HCT116 (cell line): Measurements from ENCODE around the gene MSMP. TPM values are rescaled to one million over a fixed set of nuclear protein-coding genes. Genes with fewer than 3 reads are reported as not detected.
A peak's percentile ranks its signal among the peaks of the same experiment; 100 is the strongest.

Source experiments
- ATAC-seq: fragments of 200-7000 bp; cut with Tn5 transposase; 2 replicates; pipeline ENCODE4 v1.9.1; 2020; ENCODE audit warnings: mild to moderate bottlenecking, moderate library complexity
- BruUV-seq: library from RNA; stranded (reverse); fragments of 400-500 nt; replicated peaks from 2 replicates; lab custom pipeline; 2021; lab: Mats Ljungman, UMichigan
- CTCF ChIA-PET: fragments of 300-600 bp; sonication (Branson Sonifier 250); formaldehyde crosslinking; loops from one replicate; lab custom pipeline; 2021; ENCODE audit warnings: antibody characterized with exemption; lab: Charles Lee
- POLR2A ChIA-PET: fragments of 300-600, 350-600 bp; sonication (Branson Sonifier 250); formaldehyde crosslinking; loops from one replicate; lab custom pipeline; 2021; ENCODE audit warnings: antibody characterized with exemption; lab: Charles Lee
- RAD21 ChIA-PET, 2 experiments: fragments of 300-600 bp; sonication (Branson Sonifier 250); formaldehyde crosslinking; loops; one replicate each; lab custom pipeline; 2023; ENCODE audit warnings: low total read pairs in 2 of 2; ENCODE audit not compliant: uncharacterized antibody in 2 of 2, unreplicated experiment in 2 of 2, low non-redundant PET in 1 of 2; lab: Charles Lee
- DNase-seq: peaks from one replicate; pipeline ENCODE4 v3.0.0-alpha.2; 2010; ENCODE audit warnings: low read depth, low spot score
- H2AFZ ChIP-seq: fragments of 200-600 bp; shearing (Covaris generic), sonication (generic); 2 replicates; pipeline ENCODE4 v1.6.1; 2017; ENCODE audit warnings: low read depth, mixed run types, mixed read lengths, antibody characterized with exemption, low read length; ENCODE audit not compliant: poor library complexity, severe bottlenecking
- H3K27ac ChIP-seq: 2 replicates; pipeline ENCODE4 v1.5.1; 2012; ENCODE audit warnings: low read depth, low read length
- H3K27me3 ChIP-seq: fragments of 200-600 bp; sonication (generic); 2 replicates; pipeline ENCODE4 v1.6.1; 2016; ENCODE audit warnings: mixed run types, low read length, mixed read lengths; ENCODE audit not compliant: insufficient read depth
- H3K36me3 ChIP-seq, 2 experiments: fragments of 200-500 bp in 1 of 2; fragments of 200-600 bp in 1 of 2; sonication (Bioruptor generic) in 1 of 2; sonication (generic) in 1 of 2; 2 replicates each; pipeline versions ENCODE4 v1.5.1 to v1.6.1; 2014 to 2016; ENCODE audit warnings: low read length in 2 of 2, inconsistent platforms in 1 of 2, mixed read lengths in 1 of 2, mixed run types in 1 of 2; ENCODE audit not compliant: insufficient read depth in 2 of 2, control insufficient read depth in 1 of 2
- H3K4me1 ChIP-seq, 2 experiments: fragments of 200-600 bp in 1 of 2; sonication (generic) in 1 of 2; 2 replicates each; pipeline versions ENCODE4 v1.5.1 to v1.6.1; 2012 to 2017; ENCODE audit warnings: low read length in 2 of 2, inconsistent platforms in 1 of 2, mild to moderate bottlenecking in 1 of 2, mixed read lengths in 1 of 2, mixed run types in 1 of 2, moderate library complexity in 1 of 2; ENCODE audit not compliant: insufficient read depth in 2 of 2, control insufficient read depth in 1 of 2
- H3K4me2 ChIP-seq: fragments of 200-600 bp; sonication (generic); 2 replicates; pipeline ENCODE4 v1.6.1; 2017; ENCODE audit warnings: mixed run types, low read length, mixed read lengths
- H3K4me3 ChIP-seq, 2 experiments: fragments of 200-600 bp in 1 of 2; sonication (generic) in 1 of 2; replicated peaks in 1 of 2; 2 replicates each; pipeline ENCODE4 v1.5.1; 2011 to 2016; ENCODE audit warnings: low read length in 2 of 2, control low read depth in 1 of 2, low read depth in 1 of 2, mild to moderate bottlenecking in 1 of 2, mixed read lengths in 1 of 2, mixed run types in 1 of 2
- H3K79me2 ChIP-seq: fragments of 200-600 bp; sonication (generic); 2 replicates; pipeline ENCODE4 v1.6.1; 2017; ENCODE audit warnings: mild to moderate bottlenecking, mixed run types, low read length, moderate library complexity, mixed read lengths; ENCODE audit not compliant: insufficient read depth
- H3K9ac ChIP-seq: fragments of 200-600 bp; sonication (generic); 2 replicates; pipeline ENCODE4 v1.6.1; 2016; ENCODE audit warnings: low read length, mixed read lengths
- H3K9me2 ChIP-seq: fragments of 200-600 bp; sonication (generic), shearing (Covaris generic); 2 replicates; pipeline ENCODE4 v1.6.1; 2017; ENCODE audit warnings: mixed run types, mild to moderate bottlenecking, moderate library complexity; ENCODE audit not compliant: insufficient read depth
- H3K9me3 ChIP-seq, 2 experiments: fragments of 200-500 bp in 1 of 2; fragments of 200-600 bp in 1 of 2; sonication (Bioruptor generic) in 1 of 2; sonication (generic) in 1 of 2; 2 replicates each; pipeline ENCODE4 v1.6.1; 2014 to 2017; ENCODE audit warnings: low read length in 2 of 2, mixed read lengths in 2 of 2, inconsistent platforms in 1 of 2, low read depth in 1 of 2, mild to moderate bottlenecking in 1 of 2, mixed run types in 1 of 2, moderate library complexity in 1 of 2; ENCODE audit not compliant: control insufficient read depth in 1 of 2, insufficient read depth in 1 of 2
- H4K20me1 ChIP-seq: fragments of 200-600 bp; sonication (generic), shearing (Covaris generic); 2 replicates; pipeline ENCODE4 v1.6.1; 2017; ENCODE audit warnings: mixed run types, mild to moderate bottlenecking, moderate library complexity; ENCODE audit not compliant: insufficient read depth
- ATF3 ChIP-seq: IDR thresholded peaks from 2 replicates; pipeline ENCODE4 v1.6.1; 2012
- CTCF ChIP-seq, 3 experiments: fragments of 200-600 bp in 1 of 3; sonication (generic) in 1 of 3; IDR thresholded peaks in 2 of 3; conservative IDR thresholded peaks in 1 of 3; 2 replicates each; pipeline ENCODE4 v1.5.1; 2012 to 2017; ENCODE audit warnings: low read depth in 2 of 3, low read length in 2 of 3, antibody characterized with exemption in 1 of 3, borderline replicate concordance in 1 of 3, control low read depth in 1 of 3, mild to moderate bottlenecking in 1 of 3, mixed read lengths in 1 of 3, mixed run types in 1 of 3, moderate library complexity in 1 of 3; ENCODE audit not compliant: insufficient read depth in 1 of 3
- ELF1 ChIP-seq: IDR thresholded peaks from 2 replicates; pipeline ENCODE4 v1.6.1; 2012; ENCODE audit warnings: low read depth, borderline replicate concordance
- EZH2 ChIP-seq: fragments of 200-600 bp; sonication (generic); IDR thresholded peaks from 2 replicates; pipeline ENCODE4 v1.6.1; 2017; ENCODE audit warnings: antibody characterized with exemption, mixed run types
- POLR2A ChIP-seq: IDR thresholded peaks from 2 replicates; pipeline ENCODE4 v1.7.0; 2011; ENCODE audit warnings: borderline replicate concordance; ENCODE audit not compliant: insufficient read depth, insufficient read length; ENCODE audit errors: extremely low read depth
- YY1 ChIP-seq: IDR thresholded peaks from 2 replicates; pipeline ENCODE4 v1.6.1; 2011; ENCODE audit warnings: low read length, low read depth, moderate library complexity, mild to moderate bottlenecking; ENCODE audit not compliant: insufficient replicate concordance; ENCODE audit errors: extremely low read depth
- ZFX ChIP-seq: fragments of 450-650 bp; IDR thresholded peaks from 2 replicates; pipeline ENCODE4 v1.6.1; 2017
- intact Hi-C: fragments of 100-400 bp; cut with micrococcal nuclease; formaldehyde crosslinking; loops from 2 replicates; pipeline ENCODE4 v1.10.0; 2022
- total RNA-seq: library from RNA; stranded (reverse); gene quantifications from one replicate; pipeline ENCODE4 v1.2.1, GENCODE V29; 2021; ENCODE audit not compliant: unreplicated experiment
- TF ChIP-seq, protein P1 (sequence below): IDR thresholded peaks from 2 replicates; pipeline ENCODE4 v1.6.1; 2011; ENCODE audit warnings: mild to moderate bottlenecking, low read length, moderate library complexity; ENCODE audit not compliant: insufficient replicate concordance; ENCODE audit errors: extremely low read depth

Gene MSMP
- total RNA-seq, 1 experiment from 2014 or later = 1.2 TPM

DNA sequence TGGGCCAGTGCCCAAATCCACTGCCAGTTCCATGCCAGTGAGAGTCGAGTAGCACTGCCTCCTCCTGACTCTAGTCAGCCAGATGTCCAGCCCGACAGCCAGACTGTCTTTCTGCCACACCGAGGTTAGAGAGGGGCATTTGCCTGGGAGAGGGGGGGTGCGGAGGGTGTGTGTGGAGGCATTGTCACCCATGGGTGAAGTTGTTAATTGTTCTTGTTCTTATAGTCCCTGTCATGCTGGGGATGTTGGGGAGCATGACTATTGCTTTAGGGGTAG is 3.9 kb downstream of the MSMP start (continued):
- TF ChIP-seq, protein P1, sequence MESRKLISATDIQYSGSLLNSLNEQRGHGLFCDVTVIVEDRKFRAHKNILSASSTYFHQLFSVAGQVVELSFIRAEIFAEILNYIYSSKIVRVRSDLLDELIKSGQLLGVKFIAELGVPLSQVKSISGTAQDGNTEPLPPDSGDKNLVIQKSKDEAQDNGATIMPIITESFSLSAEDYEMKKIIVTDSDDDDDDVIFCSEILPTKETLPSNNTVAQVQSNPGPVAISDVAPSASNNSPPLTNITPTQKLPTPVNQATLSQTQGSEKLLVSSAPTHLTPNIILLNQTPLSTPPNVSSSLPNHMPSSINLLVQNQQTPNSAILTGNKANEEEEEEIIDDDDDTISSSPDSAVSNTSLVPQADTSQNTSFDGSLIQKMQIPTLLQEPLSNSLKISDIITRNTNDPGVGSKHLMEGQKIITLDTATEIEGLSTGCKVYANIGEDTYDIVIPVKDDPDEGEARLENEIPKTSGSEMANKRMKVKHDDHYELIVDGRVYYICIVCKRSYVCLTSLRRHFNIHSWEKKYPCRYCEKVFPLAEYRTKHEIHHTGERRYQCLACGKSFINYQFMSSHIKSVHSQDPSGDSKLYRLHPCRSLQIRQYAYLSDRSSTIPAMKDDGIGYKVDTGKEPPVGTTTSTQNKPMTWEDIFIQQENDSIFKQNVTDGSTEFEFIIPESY = no peak
- TF ChIP-seq CTCF (IDR thresholded peaks at IDR 0.05 in 2 of 3, conservative IDR thresholded peaks at IDR 0.05 in 1 of 3; ENCODE audit: borderline replicate concordance in 1 of 3, insufficient read depth in 1 of 3, low read depth in 2 of 3, low read length in 2 of 3) (no peak), POLR2A (no peak), ELF1 (no peak), ATF3 (no peak)
- TF ChIP-seq, all 23 proteins: peak for 0

DNA sequence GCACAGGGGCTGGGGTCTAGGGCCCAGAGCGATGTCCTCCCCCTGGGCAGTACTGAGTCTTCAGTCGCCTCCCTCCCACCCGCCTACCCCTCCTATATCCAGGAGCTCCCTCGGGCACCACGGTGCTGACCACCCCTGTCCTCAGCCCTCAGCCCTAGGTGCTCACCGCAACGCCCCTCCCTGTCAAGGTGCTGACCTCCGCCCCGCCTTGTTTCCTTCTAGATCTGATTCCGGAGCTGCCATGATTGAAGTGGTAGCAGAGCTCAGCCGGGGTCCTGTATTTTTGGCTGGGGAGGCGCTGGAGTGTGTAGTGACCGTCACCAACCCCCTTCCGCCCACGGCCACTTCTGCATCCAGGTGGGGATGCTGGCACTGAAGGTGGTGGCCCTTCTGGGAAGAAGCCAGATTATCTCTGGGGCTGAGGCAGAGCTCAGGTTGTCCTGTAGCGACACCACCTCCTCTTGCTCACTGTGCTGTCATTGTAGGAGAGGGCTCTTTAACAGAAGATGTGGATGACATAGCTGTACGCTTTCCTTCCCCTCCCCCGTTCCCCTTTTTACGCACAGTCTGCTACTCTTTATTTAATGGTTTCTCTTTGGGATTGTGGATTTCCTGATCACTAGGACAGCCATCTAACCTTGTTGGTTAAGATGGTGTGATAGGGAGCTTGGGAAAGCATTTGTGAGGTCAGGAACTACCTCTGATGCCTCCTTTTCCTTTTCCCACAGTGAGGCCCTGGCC is 4.4 kb downstream of the MSMP start:
- TF ChIP-seq ZFX = peak; percentile 6; the same call in 1 of the 2 replicates
- peak; percentile 90 for TF ChIP-seq YY1
- no peak for TF ChIP-seq EZH2
- POLR2A ChIA-PET = interaction anchor here (1.7 to 2.5 kb wide), 2 partner anchors 9 to 17 kb away, joined by 5 to 23 read pairs; partner anchors contain the start of genes CREB3 and TLN1
- CTCF ChIA-PET = interaction anchor here (1.0 to 2.7 kb wide), 4 partner anchors 13 to 274 kb away, joined by 3 to 15 read pairs (median 3); partner anchors contain the start of genes CREB3 and TLN1
- peaks cover 7% of the 10 kb centered on the region; the same call in 1 of the 2 replicates for H4K20me1 ChIP-seq
- H3K4me3 ChIP-seq = peak overlapping the region; percentile 89 to 92
- no peaks in the 10 kb centered on the region for H3K9me2 ChIP-seq
- DNase-seq = no peak
- H3K9me3 ChIP-seq = no peaks in the 10 kb centered on the region
- peaks cover 55% of the 10 kb centered on the region for H3K79me2 ChIP-seq
- peak; percentile 54 for ATAC-seq
- RAD21 ChIA-PET = interaction anchor here in 1 of 2 experiments (0.5 kb wide), 1 partner anchor 62 kb away, joined by 5 read pairs; no protein-coding TSS in a partner anchor
- H2AFZ ChIP-seq = no peak overlapping the region
- H3K4me1 ChIP-seq = peaks cover 21 to 25% of the 10 kb centered on the region in 2 experiments
- H3K27me3 ChIP-seq = no peaks in the 10 kb centered on the region
- intact Hi-C loops = loop anchor here (1.0 to 2.0 kb wide), 2 partner anchors 17 to 63 kb away; partner anchors contain the start of genes CREB3, SPAG8 and TLN1
- peak overlapping the region; percentile 96 for H3K4me2 ChIP-seq
- H3K27ac ChIP-seq = peak overlapping the region; percentile 98
- no TSS peak for BruUV-seq
- peaks cover 24 to 29% of the 10 kb centered on the region in 2 experiments; a peak in 3 of 4 replicates for H3K36me3 ChIP-seq
- peak overlapping the region; percentile 88 for H3K9ac ChIP-seq
